HG03108 (cell line): Measurements from ENCODE around the gene DPAGT1.
A peak's percentile ranks its signal among the peaks of the same experiment; 100 is the strongest.

ENCODE experiments used
- ATAC-seq: cut with Tn5 transposase; IDR thresholded peaks from one replicate; pipeline ENCODE4 v1.9.1; 2021; ENCODE audit warnings: moderate library complexity; ENCODE audit not compliant: unreplicated experiment

Gene DPAGT1

DNA sequence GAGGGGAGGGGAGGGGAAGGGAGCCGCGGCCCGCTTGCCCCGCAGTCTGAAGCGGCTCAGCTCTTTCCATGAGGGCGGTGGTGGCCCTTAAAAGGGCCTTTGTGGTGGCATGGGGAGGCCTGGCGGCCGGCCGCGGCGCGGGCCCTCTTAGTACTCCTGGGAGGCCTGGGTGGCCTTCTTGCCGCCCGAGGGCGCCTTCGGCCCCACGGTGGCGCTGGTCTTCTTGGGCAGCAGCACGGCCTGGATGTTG lies 6.9 kb downstream of the DPAGT1 start:
- peak; percentile 29 for ATAC-seq

- no peak for ATAC-seq
Observed at GRCh38 chr11:119093942-119094815, 7.5 kb downstream of the DPAGT1 start.

GRCh38 chr11:119092880-119093842 lies 8.5 kb downstream of the DPAGT1 start:
- ATAC-seq, result no peak

GRCh38 chr11:119091966-119092879 lies 9.4 kb downstream of the DPAGT1 start:
- ATAC-seq, result no peak

GRCh38 chr11:119091178-119091577 lies 10.5 kb downstream of the DPAGT1 start:
- ATAC-seq, result no peak

- no peak for ATAC-seq
Observed at GRCh38 chr11:119089319-119089718, 12.3 kb downstream of the DPAGT1 start.

DNA sequence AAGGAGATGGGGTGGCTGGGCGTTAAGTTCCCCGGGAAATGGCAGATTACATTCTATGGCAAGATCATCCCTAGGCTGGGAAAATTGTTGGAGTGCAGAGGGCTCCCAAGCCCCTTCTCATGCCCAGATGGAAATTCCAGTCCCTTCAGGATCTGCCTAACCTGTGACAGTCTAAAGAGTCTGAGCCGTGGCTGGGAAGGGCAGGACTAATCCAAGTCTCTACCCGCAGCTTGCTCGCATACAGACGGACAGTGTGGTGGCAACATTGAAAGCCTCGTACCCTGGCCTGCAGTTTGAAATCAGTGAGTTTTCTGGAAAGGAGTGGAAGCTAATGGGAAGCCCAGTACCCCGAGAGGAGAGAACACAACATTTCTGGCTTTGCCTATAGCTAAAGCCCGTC lies 13.2 kb downstream of the DPAGT1 start:
- ATAC-seq, result no peak

GRCh38 chr11:119087747-119088241 lies 13.9 kb downstream of the DPAGT1 start:
- ATAC-seq, result no peak

DNA sequence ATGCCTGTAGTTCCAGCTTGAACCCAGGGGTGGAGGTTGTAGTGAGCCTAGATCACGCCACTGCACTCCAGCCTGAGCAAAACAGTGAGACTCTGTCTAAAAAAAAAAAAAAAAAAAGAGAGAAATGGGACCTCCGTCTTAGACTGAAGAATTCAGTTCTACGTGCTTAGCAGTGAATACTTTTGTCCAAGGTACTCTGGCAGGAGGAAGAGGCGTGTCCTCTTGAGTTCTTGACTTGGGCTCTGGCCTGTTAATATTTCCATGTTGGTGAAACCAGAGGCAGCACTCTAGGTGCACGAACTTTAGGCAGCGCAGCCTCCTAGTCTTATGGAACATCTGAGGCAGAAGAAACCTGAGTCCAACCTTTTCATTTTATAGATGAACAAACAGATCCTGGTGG lies 14.5 kb downstream of the DPAGT1 start:
- no peak for ATAC-seq

- ATAC-seq, result peak; percentile 4
Observed at GRCh38 chr11:119085437-119085847, 16.2 kb downstream of the DPAGT1 start.

DNA sequence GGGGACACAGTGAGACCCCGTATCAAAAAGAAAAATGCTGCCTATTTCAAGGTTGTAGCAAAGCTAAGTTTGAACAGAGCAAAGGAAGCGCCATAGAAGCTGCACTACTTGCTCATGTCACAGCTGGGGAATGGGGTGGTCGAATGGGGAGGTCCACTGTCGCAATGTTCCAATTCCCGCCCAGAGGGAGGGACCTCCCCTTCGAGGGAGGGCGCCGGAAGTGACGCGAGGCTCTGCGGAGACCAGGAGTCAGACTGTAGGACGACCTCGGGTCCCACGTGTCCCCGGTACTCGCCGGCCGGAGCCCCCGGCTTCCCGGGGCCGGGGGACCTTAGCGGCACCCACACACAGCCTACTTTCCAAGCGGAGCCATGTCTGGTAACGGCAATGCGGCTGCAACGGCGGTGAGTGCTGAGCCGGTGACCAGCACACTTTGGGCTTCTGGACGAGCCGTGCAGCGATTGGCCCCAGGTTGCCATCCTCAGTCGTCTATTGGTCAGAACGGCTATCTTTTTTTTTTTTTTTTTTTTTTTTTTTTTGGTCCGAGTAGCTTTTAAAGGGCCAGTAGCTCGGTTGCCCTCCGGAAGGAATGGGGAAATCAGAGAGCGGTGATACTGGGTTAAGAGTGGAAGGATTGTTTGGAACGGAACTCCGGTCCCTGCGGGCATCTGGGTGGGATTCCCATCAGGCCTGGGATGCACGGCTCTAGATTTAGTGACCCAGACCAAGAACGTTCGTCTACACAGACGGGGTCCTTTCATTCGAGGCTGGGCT lies 16.8 kb downstream of the DPAGT1 start, which contains the start of gene HMBS:
Gene HMBS (plus strand): TSS at position 219 of the 774 bp plus-strand sequence. CDS start 153 bp downstream, at position 372.
- peak; percentile 86 for ATAC-seq

- no peak for ATAC-seq
Observed at GRCh38 chr11:119081682-119082260, 19.9 kb downstream of the DPAGT1 start.

DNA sequence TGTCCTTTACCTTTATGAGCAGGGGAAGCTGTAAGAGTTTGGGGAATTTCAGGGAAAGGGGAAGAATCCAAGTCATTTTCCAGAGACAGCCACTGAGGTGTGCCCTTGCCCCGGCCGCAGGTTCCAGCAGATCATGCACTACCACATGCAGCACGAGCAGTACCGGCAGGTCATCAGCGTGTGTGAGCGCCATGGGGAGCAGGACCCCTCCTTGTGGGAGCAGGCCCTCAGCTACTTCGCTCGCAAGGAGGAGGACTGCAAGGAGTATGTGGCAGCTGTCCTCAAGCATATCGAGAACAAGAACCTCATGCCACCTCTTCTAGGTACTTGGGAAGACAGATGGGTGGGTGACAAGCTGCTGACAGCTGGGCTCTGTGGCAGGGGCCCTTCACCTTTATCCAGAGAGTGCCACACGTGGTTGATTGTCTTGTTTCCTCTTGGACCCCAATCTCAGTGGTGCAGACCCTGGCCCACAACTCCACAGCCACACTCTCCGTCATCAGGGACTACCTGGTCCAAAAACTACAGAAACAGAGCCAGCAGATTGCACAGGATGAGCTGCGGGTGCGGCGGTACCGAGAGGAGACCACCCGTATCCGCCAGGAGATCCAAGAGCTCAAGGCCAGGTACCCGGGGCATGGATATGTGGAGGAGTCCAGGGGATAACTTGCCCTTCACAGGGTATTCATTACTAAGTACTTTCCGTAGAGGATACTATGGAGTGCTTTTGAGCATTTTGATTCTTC lies 22.8 kb downstream of the DPAGT1 start:
- ATAC-seq, result no peak

DNA sequence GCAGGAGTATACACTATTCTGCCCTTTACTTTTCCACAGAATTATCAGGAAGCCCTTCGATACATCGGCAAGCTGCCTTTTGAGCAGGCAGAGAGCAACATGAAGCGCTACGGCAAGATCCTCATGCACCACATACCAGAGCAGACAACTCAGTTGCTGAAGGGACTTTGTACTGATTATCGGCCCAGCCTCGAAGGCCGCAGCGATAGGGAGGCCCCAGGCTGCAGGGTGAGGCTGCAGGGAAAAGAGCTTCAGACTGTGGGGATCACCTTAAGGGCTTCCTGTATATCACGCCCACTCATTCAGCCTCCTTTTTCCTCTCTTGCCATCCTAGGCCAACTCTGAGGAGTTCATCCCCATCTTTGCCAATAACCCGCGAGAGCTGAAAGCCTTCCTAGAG lies 23.8 kb downstream of the DPAGT1 start:
- no peak for ATAC-seq

DNA sequence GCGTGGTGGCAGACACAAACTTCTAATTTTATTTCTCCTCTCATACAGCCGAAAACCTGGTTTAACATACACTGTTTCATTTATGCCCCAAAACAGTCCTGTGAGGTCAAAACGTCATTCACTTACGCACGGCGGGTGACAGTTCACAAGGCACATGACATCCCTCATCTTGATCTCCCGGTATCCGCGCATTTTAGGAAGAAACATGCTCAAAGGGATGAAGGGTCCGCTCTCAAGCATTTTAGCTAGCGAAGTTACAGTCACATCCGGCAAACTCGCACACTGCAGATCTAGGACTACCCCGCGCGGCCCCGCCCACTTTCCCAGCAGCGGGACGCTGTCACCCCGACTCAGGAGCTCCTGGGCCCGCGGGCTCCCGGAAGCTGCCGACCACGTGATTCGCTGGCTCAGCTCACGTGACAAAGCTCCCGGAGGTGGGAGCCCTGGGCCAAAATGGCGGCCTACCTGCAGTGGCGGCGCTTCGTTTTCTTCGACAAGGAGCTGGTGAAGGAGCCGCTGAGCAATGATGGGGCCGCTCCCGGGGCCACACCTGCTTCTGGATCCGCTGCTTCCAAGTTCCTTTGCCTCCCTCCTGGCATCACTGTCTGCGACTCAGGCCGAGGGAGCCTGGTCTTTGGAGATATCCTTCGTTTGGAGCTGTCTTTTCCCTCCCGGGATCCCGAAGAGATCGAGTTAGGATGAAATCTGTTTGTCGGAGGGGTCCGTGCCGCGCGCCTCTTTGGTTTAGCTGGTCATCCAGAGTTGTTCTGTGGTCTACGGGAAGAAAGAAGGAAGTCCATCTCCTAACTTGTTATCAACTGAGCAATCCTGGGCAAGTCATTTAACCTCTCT lies 34.1 kb downstream of the DPAGT1 start, which contains the start of gene VPS11:
Gene VPS11 (plus strand): TSS at position 448 of the 852 bp plus-strand sequence. CDS start 6 bp downstream, at position 454.
- peak; percentile 91 for ATAC-seq

DNA sequence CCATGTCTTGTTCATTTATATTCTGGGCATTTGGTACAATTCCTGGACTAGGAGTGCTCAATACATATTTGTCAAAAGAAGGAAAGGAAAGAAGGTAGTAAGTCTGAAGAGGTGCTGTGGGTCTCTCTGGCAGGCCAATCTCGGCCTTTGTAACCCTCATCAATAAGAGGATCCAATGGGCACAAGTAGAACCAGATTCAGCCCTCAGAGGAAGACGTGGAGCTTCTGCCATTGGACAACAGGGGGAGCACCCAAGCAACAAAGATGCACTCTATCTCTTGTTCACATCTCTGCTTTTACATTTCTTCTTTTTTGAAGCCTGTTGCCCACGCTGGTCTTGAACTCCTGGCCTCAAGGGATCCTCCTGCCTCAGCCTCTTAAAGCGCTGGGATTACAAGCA lies 36.3 kb downstream of the DPAGT1 start:
- ATAC-seq, result no peak

- ATAC-seq, result no peak
Observed at GRCh38 chr11:119062779-119063178, 38.9 kb downstream of the DPAGT1 start.

DNA sequence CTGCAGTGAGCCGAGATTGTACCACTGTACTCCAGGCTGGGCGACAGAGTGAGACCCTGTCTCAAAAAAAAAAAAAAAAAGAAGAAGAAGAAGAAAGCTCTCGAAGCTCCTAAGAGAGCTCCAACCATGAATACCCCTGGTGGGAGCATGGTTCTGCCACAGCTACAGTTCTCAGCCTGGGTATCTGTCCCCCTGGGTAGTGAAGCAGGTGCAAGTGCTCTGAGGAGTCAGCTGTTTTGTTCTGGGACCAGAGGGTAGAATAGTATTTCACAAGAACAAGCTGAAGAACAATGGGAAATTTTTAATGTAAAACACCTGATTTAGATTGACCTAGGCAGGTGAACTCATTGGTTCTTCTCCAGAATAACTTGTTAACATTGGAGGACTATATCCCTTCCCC lies 40.4 kb downstream of the DPAGT1 start:
- ATAC-seq, result no peak
